Measurements from ENCODE around the gene EMILIN2. TPM values are rescaled to one million over a fixed set of nuclear protein-coding genes. Genes with fewer than 3 reads are reported as not detected.

EMILIN2 gene
- total and polyA plus RNA-seq, 2 of the 8 experiments (the other 6 are each of a cell fraction or from before 2014, with no cell fraction given) = 6.0 to 7.5 TPM

- no peak overlapping the region for H2BK120ac ChIP-seq (replicated peaks; ENCODE audit: low read depth, low read length)
- no peak overlapping the region for H3K4me3 ChIP-seq (ENCODE audit: extremely low read depth in 1 of 4, insufficient read depth in 2 of 4, low read depth in 3 of 4, low read length in 4 of 4)
- no peaks in the 10 kb centered on the region for H3K79me2 ChIP-seq (ENCODE audit: control insufficient read depth in 1 of 2, insufficient read depth in 2 of 2, low read length in 2 of 2)
- H3K18ac ChIP-seq (ENCODE audit: extremely low read depth, low read length) = no peak overlapping the region
- no peak overlapping the region for H2AK5ac ChIP-seq (ENCODE audit: low read depth, low read length)
- H3K27ac ChIP-seq (ENCODE audit: low read depth, low read length) = no peak overlapping the region
- CTCF ChIA-PET (ENCODE audit: partially characterized antibody) = interaction anchor here (1.0 to 1.2 kb wide), 2 partner anchors 123 to 137 kb away, joined by 3 to 4 read pairs; no protein-coding TSS in a partner anchor
- no peak overlapping the region for H3K14ac ChIP-seq (ENCODE audit: insufficient read length)
- H3K36me3 ChIP-seq (ENCODE audit: control insufficient read depth in 2 of 4, insufficient read depth in 4 of 4, low read length in 3 of 4) = no peaks in the 10 kb centered on the region
- no peak overlapping the region for H2BK5ac ChIP-seq (ENCODE audit: low read depth, low read length)
- no peak overlapping the region for H4K8ac ChIP-seq (ENCODE audit: extremely low read depth, insufficient read depth, low read length)
- H3K4me2 ChIP-seq (ENCODE audit: insufficient read depth in 1 of 2, low read depth in 2 of 2, low read length in 2 of 2) = no peak overlapping the region
- TF ChIP-seq BCL11A (IDR thresholded peaks at IDR 0.05; ENCODE audit: low read depth in 2 of 2, low read length in 2 of 2) (no peak), FOSL1 (IDR thresholded peaks at IDR 0.05; ENCODE audit: insufficient read depth, low read depth, low read length) (no peak), HDAC2 (IDR thresholded peaks at IDR 0.05; ENCODE audit: borderline replicate concordance in 1 of 2, low read depth in 2 of 2, low read length in 2 of 2) (no peak), POU5F1 (IDR thresholded peaks at IDR 0.05; ENCODE audit: low read depth, low read length) (no peak), CTBP2 (IDR thresholded peaks at IDR 0.05; ENCODE audit: borderline replicate concordance, insufficient read depth, insufficient read length, low read length) (no peak), JUND (IDR thresholded peaks at IDR 0.05; ENCODE audit: low read length) (no peak), YY1 (IDR thresholded peaks at IDR 0.05; ENCODE audit: low read depth, low read length) (no peak), SUZ12 (IDR thresholded peaks at IDR 0.05; ENCODE audit: low read length) (no peak)
- no peak overlapping the region for H3K56ac ChIP-seq (replicated peaks; ENCODE audit: insufficient read length, low read depth, low read length)
- peaks cover 4% of the 10 kb centered on the region; the same call in 1 of the 2 replicates for H3K79me1 ChIP-seq (ENCODE audit: low read depth, low read length)
- no peak for FAIRE-seq
- POLR2A ChIA-PET (ENCODE audit: partially characterized antibody) = no interaction called here
- H4K91ac ChIP-seq (replicated peaks; ENCODE audit: insufficient read length, low read length) = no peak overlapping the region
- H2BK20ac ChIP-seq (ENCODE audit: low read length) = no peak overlapping the region
- no peak for DNase-seq (ENCODE audit: low read depth in 1 of 2, low spot score in 2 of 2)
- no peaks in the 10 kb centered on the region for H3K9me3 ChIP-seq (ENCODE audit: insufficient read depth in 2 of 2, low read depth in 1 of 2, low read length in 1 of 2)
- no peak overlapping the region for H3K4ac ChIP-seq (replicated peaks; ENCODE audit: insufficient read length, low read depth, low read length)
- H3K4me1 ChIP-seq (replicated peaks in 1 of 4; ENCODE audit: control insufficient read depth in 3 of 4, insufficient read depth in 4 of 4, low read length in 3 of 4) = peaks cover 2 to 11% (median 8%) of the 10 kb centered on the region in 4 experiments
- no peak overlapping the region for H3K23ac ChIP-seq (ENCODE audit: insufficient read length)
- WGBS, 2 experiments (ENCODE audit: extremely low coverage in 1 of 2, insufficient coverage in 1 of 2, insufficient read length in 1 of 2, insufficient replicate concordance in 2 of 2, low coverage in 1 of 2, low lambda C conversion rate in 2 of 2, missing lambda C conversion rate in 1 of 2) = 77% methylated on average over 3 of the region's 5 CpGs; no CpG with 5 or more reads in 1 of the 2 experiments
- no peak overlapping the region for H2AFZ ChIP-seq (ENCODE audit: low read length)
- peaks cover 12% of the 10 kb centered on the region; the same call in 1 of the 2 replicates for H3K23me2 ChIP-seq (ENCODE audit: low read depth, low read length)
- no peak overlapping the region for H3K9ac ChIP-seq (replicated peaks in 1 of 4; ENCODE audit: extremely low read depth in 1 of 4, low read depth in 3 of 4, low read length in 3 of 4)
- H3K27me3 ChIP-seq (replicated peaks in 1 of 4; ENCODE audit: control insufficient read depth in 3 of 4, extremely low read depth in 1 of 4, insufficient read depth in 3 of 4, low read length in 3 of 4) = peaks cover 0 to 2% (median 0%) of the 10 kb centered on the region in 4 experiments; a peak in 3 of 7 replicates
- H2BK15ac ChIP-seq (ENCODE audit: low read length) = no peak overlapping the region
- H2BK12ac ChIP-seq (ENCODE audit: low read depth, low read length) = no peak overlapping the region
- peaks cover 0 to 5% of the 10 kb centered on the region in 2 experiments for H4K20me1 ChIP-seq (replicated peaks in 1 of 2; ENCODE audit: control insufficient read depth in 1 of 2, insufficient read depth in 2 of 2, low read length in 2 of 2)
- no peak overlapping the region for H4K5ac ChIP-seq (ENCODE audit: insufficient read length, low read depth, low read length)
Measured at GRCh38 chr18:2903006-2903405, 56.2 kb downstream of the EMILIN2 start.
